Measurements from ENCODE around the gene STAB1.

GRCh38 chr3:52458770-52459545 is 36.2 kb upstream of the STAB1 start:
- TF ChIP-seq CTCF (IDR thresholded peaks at IDR 0.05) (no peak), EZH2 (IDR thresholded peaks at IDR 0.05) (no peak), EZH2phosphoT487 (IDR thresholded peaks at IDR 0.05) (no peak)

All from neural progenitor cell (in vitro differentiated cells).